Measurements from ENCODE around the gene NCAM1.

- TF ChIP-seq, protein P1, sequence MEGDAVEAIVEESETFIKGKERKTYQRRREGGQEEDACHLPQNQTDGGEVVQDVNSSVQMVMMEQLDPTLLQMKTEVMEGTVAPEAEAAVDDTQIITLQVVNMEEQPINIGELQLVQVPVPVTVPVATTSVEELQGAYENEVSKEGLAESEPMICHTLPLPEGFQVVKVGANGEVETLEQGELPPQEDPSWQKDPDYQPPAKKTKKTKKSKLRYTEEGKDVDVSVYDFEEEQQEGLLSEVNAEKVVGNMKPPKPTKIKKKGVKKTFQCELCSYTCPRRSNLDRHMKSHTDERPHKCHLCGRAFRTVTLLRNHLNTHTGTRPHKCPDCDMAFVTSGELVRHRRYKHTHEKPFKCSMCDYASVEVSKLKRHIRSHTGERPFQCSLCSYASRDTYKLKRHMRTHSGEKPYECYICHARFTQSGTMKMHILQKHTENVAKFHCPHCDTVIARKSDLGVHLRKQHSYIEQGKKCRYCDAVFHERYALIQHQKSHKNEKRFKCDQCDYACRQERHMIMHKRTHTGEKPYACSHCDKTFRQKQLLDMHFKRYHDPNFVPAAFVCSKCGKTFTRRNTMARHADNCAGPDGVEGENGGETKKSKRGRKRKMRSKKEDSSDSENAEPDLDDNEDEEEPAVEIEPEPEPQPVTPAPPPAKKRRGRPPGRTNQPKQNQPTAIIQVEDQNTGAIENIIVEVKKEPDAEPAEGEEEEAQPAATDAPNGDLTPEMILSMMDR (IDR thresholded peaks at IDR 0.05), result no peak
- no peak for TF ChIP-seq POLR2AphosphoS5 (IDR thresholded peaks at IDR 0.05)
These were observed 363.0 kb downstream of the NCAM1 start for GRCh38 chr11:113324250-113324649.
